AG04449 (cell line): ENCODE results near the gene CRYBG2.

Experiments used
- CTCF ChIA-PET: fragments of 350-600 bp; formaldehyde crosslinking; extraction: SDS; loops from one replicate; lab custom pipeline; 2021; ENCODE audit warnings: antibody characterized with exemption; lab: Yijun Ruan, JAX
- POLR2A ChIA-PET: fragments of 400-600, 350-600 bp; formaldehyde crosslinking; extraction: SDS; loops from one replicate; lab custom pipeline; 2020; ENCODE audit warnings: antibody characterized with exemption, inconsistent platforms; lab: Yijun Ruan, JAX
- DNase-seq: peaks from one replicate; pipeline ENCODE4 v3.0.0-alpha.2; 2010; ENCODE audit warnings: low read depth, low spot score
- H3K4me3 ChIP-seq: 2 replicates; pipeline ENCODE4 v1.5.1; 2011; ENCODE audit warnings: low read depth, mild to moderate bottlenecking, control low read depth, low read length
- CTCF ChIP-seq: IDR thresholded peaks from one replicate; pipeline ENCODE4 v1.5.1; 2011; ENCODE audit warnings: mild to moderate bottlenecking, moderate library complexity, low read length, control low read depth, inconsistent platforms; ENCODE audit not compliant: insufficient read depth; ENCODE audit errors: missing control alignments

CRYBG2 gene

GRCh38 chr1:26346274-26347033 lies 7.5 kb downstream of the CRYBG2 start:
- no peak for TF ChIP-seq CTCF
- no peak overlapping the region for H3K4me3 ChIP-seq
- ChIA-PET POLR2A (interaction anchor here (0.6 kb wide), 1 partner anchor 21 kb away, joined by 4 read pairs; no protein-coding TSS in a partner anchor), CTCF (interaction anchor here (1.1 to 6.7 kb wide), 4 partner anchors 12 to 71 kb away, joined by 3 to 78 read pairs (median 12); no protein-coding TSS in a partner anchor)
- no peak for DNase-seq

GRCh38 chr1:26345718-26346117 lies 8.2 kb downstream of the CRYBG2 start:
- H3K4me3 ChIP-seq: no peak overlapping the region
- ChIA-PET POLR2A (no interaction called here), CTCF (interaction anchor here (1.1 to 6.7 kb wide), 4 partner anchors 12 to 71 kb away, joined by 3 to 78 read pairs (median 12); no protein-coding TSS in a partner anchor)
- DNase-seq: no peak
- TF ChIP-seq CTCF: no peak

GRCh38 chr1:26344147-26344920 lies 9.6 kb downstream of the CRYBG2 start:
- no peak for DNase-seq
- no peak overlapping the region for H3K4me3 ChIP-seq
- POLR2A ChIA-PET: no interaction called here
- CTCF ChIA-PET: interaction anchor here (2.7 kb wide), 1 partner anchor 20 kb away, joined by 14 read pairs; no protein-coding TSS in a partner anchor
- TF ChIP-seq CTCF: no peak

- TF ChIP-seq CTCF: no peak
- H3K4me3 ChIP-seq: no peak overlapping the region
- ChIA-PET CTCF (interaction anchor here (1.5 kb wide), 1 partner anchor 77 kb away, joined by 5 read pairs; no protein-coding TSS in a partner anchor), POLR2A (no interaction called here)
- no peak for DNase-seq
Observed at GRCh38 chr1:26340047-26340481, 13.9 kb downstream of the CRYBG2 start.

GRCh38 chr1:26338670-26339069 lies 15.3 kb downstream of the CRYBG2 start:
- DNase-seq: no peak
- no peak for TF ChIP-seq CTCF
- ChIA-PET POLR2A (interaction anchor here (0.9 kb wide), 1 partner anchor 9 kb away, joined by 4 read pairs; no protein-coding TSS in a partner anchor), CTCF (interaction anchor here (0.9 to 2.4 kb wide), 5 partner anchors 10 to 25 kb away, joined by 3 to 9 read pairs (median 4); no protein-coding TSS in a partner anchor)
- no peak overlapping the region for H3K4me3 ChIP-seq
